Rectal smooth muscle tissue (tissue), 1 donor: ENCODE measurements around the gene PHACTR1.
A peak's percentile ranks its signal among the peaks of the same experiment; 100 is the strongest.
"Not testable (repeated sequence)": the region's sequence is repeated elsewhere in the genome, so short reads cannot be mapped to it uniquely, and the experiment has no call there.

ENCODE experiments used
- H3K27ac ChIP-seq: one replicate; pipeline ENCODE4 v1.7.0; 2013; ENCODE audit warnings: low read depth, low read length, inconsistent platforms
- H3K27me3 ChIP-seq: one replicate; pipeline ENCODE4 v1.7.0; 2013; ENCODE audit warnings: low read length; ENCODE audit not compliant: control insufficient read depth, insufficient read depth
- H3K36me3 ChIP-seq: one replicate; pipeline ENCODE4 v1.7.0; 2013; ENCODE audit warnings: low read length; ENCODE audit not compliant: control insufficient read depth, insufficient read depth
- H3K4me1 ChIP-seq: one replicate; pipeline ENCODE4 v1.7.0; 2013; ENCODE audit warnings: low read length; ENCODE audit not compliant: control insufficient read depth, insufficient read depth
- H3K4me3 ChIP-seq: one replicate; pipeline ENCODE4 v1.7.0; 2013; ENCODE audit warnings: low read length
- H3K9ac ChIP-seq: one replicate; pipeline ENCODE4 v1.7.0; 2013; ENCODE audit warnings: low read length

PHACTR1 gene

GRCh38 chr6:12931639-12932038 is 215.1 kb downstream of the PHACTR1 start:
- H3K4me1 ChIP-seq: no peaks in the 10 kb centered on the region
- no peaks in the 10 kb centered on the region for H3K27me3 ChIP-seq

GRCh38 chr6:12935637-12936036 is 219.1 kb downstream of the PHACTR1 start:
- Histone ChIP-seq H3K36me3 (no peaks in the 10 kb centered on the region), H3K9ac (no peak overlapping the region), H3K27ac (no peak overlapping the region), H3K4me1 (no peaks in the 10 kb centered on the region), H3K27me3 (no peaks in the 10 kb centered on the region), H3K4me3 (no peak overlapping the region)

More at GRCh38 chr6:12931639-12932038, 215.1 kb downstream of the PHACTR1 start:
- Histone ChIP-seq H3K9ac (no peak overlapping the region), H3K27ac (no peak overlapping the region), H3K36me3 (no peaks in the 10 kb centered on the region), H3K4me3 (no peak overlapping the region)

GRCh38 chr6:12937971-12938370 is 221.4 kb downstream of the PHACTR1 start:
- no peaks in the 10 kb centered on the region for H3K4me1 ChIP-seq
- H3K9ac ChIP-seq: no peak overlapping the region
- no peaks in the 10 kb centered on the region for H3K36me3 ChIP-seq
- no peak overlapping the region for H3K4me3 ChIP-seq
- no peaks in the 10 kb centered on the region for H3K27me3 ChIP-seq
- no peak overlapping the region for H3K27ac ChIP-seq

- Histone ChIP-seq H3K4me3 (no peak overlapping the region), H3K27me3 (no peaks in the 10 kb centered on the region), H3K27ac (no peak overlapping the region), H3K4me1 (no peaks in the 10 kb centered on the region), H3K36me3 (no peaks in the 10 kb centered on the region), H3K9ac (no peak overlapping the region)
Observed at GRCh38 chr6:12939314-12939713, 222.7 kb downstream of the PHACTR1 start.

- no peaks in the 10 kb centered on the region for H3K36me3 ChIP-seq
- no peak overlapping the region for H3K4me3 ChIP-seq
- H3K27ac ChIP-seq: no peak overlapping the region
- H3K9ac ChIP-seq: no peak overlapping the region
- no peaks in the 10 kb centered on the region for H3K27me3 ChIP-seq
- H3K4me1 ChIP-seq: no peaks in the 10 kb centered on the region
Observed at GRCh38 chr6:12941422-12941821, 224.9 kb downstream of the PHACTR1 start.

- Histone ChIP-seq H3K4me3 (no peak overlapping the region), H3K4me1 (no peaks in the 10 kb centered on the region), H3K27ac (no peak overlapping the region), H3K9ac (no peak overlapping the region), H3K36me3 (no peaks in the 10 kb centered on the region), H3K27me3 (no peaks in the 10 kb centered on the region)
Observed at GRCh38 chr6:12943549-12943948, 227.0 kb downstream of the PHACTR1 start.

- H3K4me1 ChIP-seq: no peaks in the 10 kb centered on the region
- H3K36me3 ChIP-seq: no peaks in the 10 kb centered on the region
- no peaks in the 10 kb centered on the region for H3K27me3 ChIP-seq
- no peak overlapping the region for H3K9ac ChIP-seq
- no peak overlapping the region for H3K27ac ChIP-seq
- no peak overlapping the region for H3K4me3 ChIP-seq
Observed at GRCh38 chr6:12944001-12944400, 227.4 kb downstream of the PHACTR1 start.

GRCh38 chr6:12944528-12944927 is 228.0 kb downstream of the PHACTR1 start:
- H3K4me1 ChIP-seq, H3K9ac ChIP-seq, H3K36me3 ChIP-seq, H3K27me3 ChIP-seq, H3K4me3 ChIP-seq, H3K27ac ChIP-seq: not testable (repeated sequence)

GRCh38 chr6:12947151-12947871 is 230.7 kb downstream of the PHACTR1 start:
- Histone ChIP-seq H3K27me3 (no peaks in the 10 kb centered on the region), H3K27ac (no peak overlapping the region), H3K36me3 (no peaks in the 10 kb centered on the region), H3K4me1 (peaks cover 4% of the 10 kb centered on the region), H3K9ac (no peak overlapping the region), H3K4me3 (no peak overlapping the region)

GRCh38 chr6:12947967-12948366 is 231.4 kb downstream of the PHACTR1 start:
- H3K27ac ChIP-seq: no peak overlapping the region
- no peak overlapping the region for H3K4me3 ChIP-seq
- no peak overlapping the region for H3K9ac ChIP-seq
- H3K36me3 ChIP-seq: no peaks in the 10 kb centered on the region
- peaks cover 4% of the 10 kb centered on the region for H3K4me1 ChIP-seq
- no peaks in the 10 kb centered on the region for H3K27me3 ChIP-seq

- Histone ChIP-seq H3K4me1 (peaks cover 4% of the 10 kb centered on the region), H3K9ac (no peak overlapping the region), H3K4me3 (no peak overlapping the region), H3K36me3 (no peaks in the 10 kb centered on the region), H3K27ac (no peak overlapping the region), H3K27me3 (no peaks in the 10 kb centered on the region)
Observed at GRCh38 chr6:12950976-12951375, 234.4 kb downstream of the PHACTR1 start.

GRCh38 chr6:12951415-12951814 is 234.8 kb downstream of the PHACTR1 start:
- no peak overlapping the region for H3K9ac ChIP-seq
- H3K27ac ChIP-seq: peak overlapping the region; percentile 0
- H3K4me1 ChIP-seq: peaks cover 4% of the 10 kb centered on the region
- H3K27me3 ChIP-seq: no peaks in the 10 kb centered on the region
- no peak overlapping the region for H3K4me3 ChIP-seq
- H3K36me3 ChIP-seq: no peaks in the 10 kb centered on the region

- no peaks in the 10 kb centered on the region for H3K36me3 ChIP-seq
- no peak overlapping the region for H3K9ac ChIP-seq
- peaks cover 4% of the 10 kb centered on the region for H3K4me1 ChIP-seq
- no peak overlapping the region for H3K4me3 ChIP-seq
- H3K27ac ChIP-seq: no peak overlapping the region
- H3K27me3 ChIP-seq: no peaks in the 10 kb centered on the region
Observed at GRCh38 chr6:12952318-12952717, 235.8 kb downstream of the PHACTR1 start.
